Caco-2 (cell line): ENCODE results near the gene ANKRD52. TPM values are rescaled to one million over a fixed set of nuclear protein-coding genes. Genes with fewer than 3 reads are reported as not detected.
A peak's percentile ranks its signal among the peaks of the same experiment; 100 is the strongest.

Source experiments
- BruUV-seq: library from RNA; stranded (reverse); fragments of 400-500 nt; replicated peaks from 2 replicates; lab custom pipeline; 2021; lab: Mats Ljungman, UMichigan
- CTCF ChIA-PET: fragments of 300-600 bp; sonication (Branson Sonifier 250); formaldehyde crosslinking; loops from one replicate; lab custom pipeline; 2022; ENCODE audit warnings: antibody characterized with exemption; lab: Charles Lee
- POLR2A ChIA-PET: fragments of 300-600 bp; sonication (Branson Sonifier 250); formaldehyde crosslinking; loops from one replicate; lab custom pipeline; 2022; ENCODE audit warnings: antibody characterized with exemption; lab: Charles Lee
- DNase-seq, 2 experiments: peaks; one replicate each; pipeline versions ENCODE4 v3.0.0 to v3.0.0-alpha.2; 2020 to 2022
- H3K27me3 ChIP-seq: replicated peaks from 2 replicates; pipeline ENCODE4 v1.6.0; 2011; ENCODE audit warnings: low read length; ENCODE audit not compliant: control insufficient read depth, insufficient read depth
- H3K36me3 ChIP-seq: 2 replicates; pipeline ENCODE4 v1.5.1; 2011; ENCODE audit warnings: low read length; ENCODE audit not compliant: control insufficient read depth, insufficient read depth
- H3K4me1 ChIP-seq: fragments of 250-450 bp; sonication (Bioruptor Pico); 2 replicates; pipeline ENCODE4 v1.5.1; 2020; ENCODE audit warnings: mild to moderate bottlenecking
- H3K4me3 ChIP-seq: 2 replicates; pipeline ENCODE4 v1.5.1; 2011; ENCODE audit warnings: low read depth, mild to moderate bottlenecking, control low read depth, low read length
- H3K9me3 ChIP-seq: fragments of 250-450 bp; sonication (Bioruptor Pico); 2 replicates; pipeline ENCODE4 v1.5.1; 2020; ENCODE audit warnings: mild to moderate bottlenecking, moderate library complexity
- H3K27ac Mint-ChIP-seq: one replicate; pipeline ENCODE4 v1.8.0; 2022; ENCODE audit warnings: mixed read lengths; ENCODE audit not compliant: unreplicated experiment
- H3K27me3 Mint-ChIP-seq: one replicate; pipeline ENCODE4 v1.8.0; 2022; ENCODE audit warnings: mixed read lengths; ENCODE audit not compliant: insufficient read depth, unreplicated experiment
- H3K36me3 Mint-ChIP-seq: one replicate; pipeline ENCODE4 v1.8.0; 2022; ENCODE audit warnings: mild to moderate bottlenecking, mixed read lengths; ENCODE audit not compliant: insufficient read depth, unreplicated experiment
- H3K4me1 Mint-ChIP-seq: one replicate; pipeline ENCODE4 v1.8.0; 2022; ENCODE audit warnings: low read depth, mixed read lengths; ENCODE audit not compliant: unreplicated experiment
- H3K4me3 Mint-ChIP-seq: one replicate; pipeline ENCODE4 v1.8.0; 2022; ENCODE audit warnings: mild to moderate bottlenecking, moderate library complexity, mixed read lengths; ENCODE audit not compliant: unreplicated experiment
- H3K9me3 Mint-ChIP-seq: one replicate; pipeline ENCODE4 v1.8.0; 2022; ENCODE audit warnings: mixed read lengths; ENCODE audit not compliant: unreplicated experiment
- intact Hi-C: fragments of 100-400 bp; cut with micrococcal nuclease; formaldehyde crosslinking; loops from one replicate; pipeline ENCODE4 v1.10.0; 2022; ENCODE audit not compliant: unreplicated experiment
- total RNA-seq: library from RNA; stranded (reverse); gene quantifications from 2 replicates; pipeline ENCODE4 v1.2.3, GENCODE V29; 2022
- TF ChIP-seq, protein P1 (sequence below), 2 experiments: fragments of 200-600 bp in 1 of 2; IDR thresholded peaks; 1 replicate in 1 of 2; 2 replicates in 1 of 2; pipeline versions ENCODE4 v1.5.1 to v1.8.0; 2011 to 2022; ENCODE audit warnings: antibody characterized with exemption in 1 of 2, control low read depth in 1 of 2, inconsistent platforms in 1 of 2, low read depth in 1 of 2, low read length in 1 of 2, mild to moderate bottlenecking in 1 of 2, moderate library complexity in 1 of 2; ENCODE audit not compliant: insufficient read depth in 1 of 2, severe bottlenecking in 1 of 2, unreplicated experiment in 1 of 2

ANKRD52 gene
- total RNA-seq, 1 experiment from 2014 or later: 34.6 TPM

DNA sequence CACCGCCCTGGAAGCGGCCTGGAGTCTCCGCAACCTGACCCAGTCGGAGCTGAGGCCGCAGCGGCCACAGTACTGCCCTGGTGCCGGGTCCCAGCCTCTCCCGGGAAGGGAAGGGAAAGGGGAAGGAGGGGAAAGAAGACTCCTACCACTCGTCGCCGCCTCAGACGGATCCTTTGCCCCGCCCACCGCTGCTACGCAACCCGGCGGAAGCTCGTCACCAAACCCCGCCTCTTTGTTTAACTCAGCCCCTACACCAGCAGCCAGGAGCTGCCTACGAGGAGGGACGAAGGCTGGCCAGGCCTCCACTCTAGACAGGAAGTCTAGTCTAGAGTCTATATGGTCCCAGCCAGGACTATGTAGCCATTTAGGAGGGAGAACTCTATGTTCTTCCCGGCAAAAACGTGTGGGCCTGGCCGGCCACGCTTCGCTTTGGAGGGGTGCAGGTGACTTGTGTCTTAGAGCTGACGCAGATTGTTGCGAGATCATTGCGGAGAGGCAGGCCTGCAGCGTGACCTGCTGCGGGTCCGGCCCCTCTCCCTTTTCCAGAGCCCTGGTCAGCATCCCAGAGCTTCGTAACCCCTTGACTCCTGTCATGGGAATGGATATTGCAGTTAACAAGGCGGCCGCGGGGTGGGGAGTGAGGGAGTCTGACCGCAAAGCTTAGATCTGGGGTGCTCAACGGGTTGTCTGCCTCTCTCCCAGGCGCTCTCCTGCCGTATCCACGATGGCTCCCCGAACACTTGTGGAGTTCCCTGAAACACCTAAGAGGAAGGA lies 36.2 kb downstream of the ANKRD52 start, which contains the start of gene RNF41:
Gene RNF41, minus strand, starts transcription at position 166 of the 774 bp plus-strand sequence. CDS start 7,875 bp downstream, outside the sequence.
- Mint-ChIP-seq H3K4me1 (peaks cover under 1% of the 10 kb centered on the region), H3K27me3 (no peaks in the 10 kb centered on the region), H3K36me3 (peaks cover 41% of the 10 kb centered on the region), H3K4me3 (peak within 1 kb of the TSS; percentile 99), H3K27ac (peak within 1 kb of the TSS; percentile 98), H3K9me3 (peaks cover under 1% of the 10 kb centered on the region)
- no peaks in the 10 kb centered on the region for H3K36me3 ChIP-seq
- H3K9me3 ChIP-seq: no peaks in the 10 kb centered on the region
- TSS peak; percentile 65 for BruUV-seq
- H3K4me1 ChIP-seq: peaks cover 4% of the 10 kb centered on the region
- TF ChIP-seq, protein P1, sequence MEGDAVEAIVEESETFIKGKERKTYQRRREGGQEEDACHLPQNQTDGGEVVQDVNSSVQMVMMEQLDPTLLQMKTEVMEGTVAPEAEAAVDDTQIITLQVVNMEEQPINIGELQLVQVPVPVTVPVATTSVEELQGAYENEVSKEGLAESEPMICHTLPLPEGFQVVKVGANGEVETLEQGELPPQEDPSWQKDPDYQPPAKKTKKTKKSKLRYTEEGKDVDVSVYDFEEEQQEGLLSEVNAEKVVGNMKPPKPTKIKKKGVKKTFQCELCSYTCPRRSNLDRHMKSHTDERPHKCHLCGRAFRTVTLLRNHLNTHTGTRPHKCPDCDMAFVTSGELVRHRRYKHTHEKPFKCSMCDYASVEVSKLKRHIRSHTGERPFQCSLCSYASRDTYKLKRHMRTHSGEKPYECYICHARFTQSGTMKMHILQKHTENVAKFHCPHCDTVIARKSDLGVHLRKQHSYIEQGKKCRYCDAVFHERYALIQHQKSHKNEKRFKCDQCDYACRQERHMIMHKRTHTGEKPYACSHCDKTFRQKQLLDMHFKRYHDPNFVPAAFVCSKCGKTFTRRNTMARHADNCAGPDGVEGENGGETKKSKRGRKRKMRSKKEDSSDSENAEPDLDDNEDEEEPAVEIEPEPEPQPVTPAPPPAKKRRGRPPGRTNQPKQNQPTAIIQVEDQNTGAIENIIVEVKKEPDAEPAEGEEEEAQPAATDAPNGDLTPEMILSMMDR (IDR thresholded peaks at IDR 0.05; ENCODE audit: insufficient read depth in 1 of 2, low read depth in 1 of 2, low read length in 1 of 2, severe bottlenecking in 1 of 2, unreplicated experiment in 1 of 2): peak in 1 of 2 experiments; percentile 16
- peak within 1 kb of the TSS; percentile 66 for H3K4me3 ChIP-seq
- ChIA-PET POLR2A (interaction anchor here (0.6 to 2.8 kb wide), 24 partner anchors 9 to 1121 kb away, joined by 3 to 19 read pairs (median 5); partner anchors contain the start of genes ANKRD52, CNPY2, COQ10A and ESYT1), CTCF (interaction anchor here (0.6 to 4.2 kb wide), 18 partner anchors 9 to 175 kb away, joined by 3 to 61 read pairs (median 6); partner anchors contain the start of genes ANKRD52, COQ10A, ESYT1 and SMARCC2)
- intact Hi-C loops: loop anchor here (1.0 to 5.0 kb wide), 2 partner anchors 8 to 35 kb away; partner anchors contain the start of genes ANKRD52 and SLC39A5
- DNase-seq: peak; percentile 97 to 98
- H3K27me3 ChIP-seq: no peaks in the 10 kb centered on the region

GRCh38 chr12:56221232-56221756 lies 36.9 kb downstream of the ANKRD52 start:
- peak overlapping the region; percentile 66 for H3K4me3 ChIP-seq
- TF ChIP-seq, protein P1 (IDR thresholded peaks at IDR 0.05; ENCODE audit: insufficient read depth in 1 of 2, low read depth in 1 of 2, low read length in 1 of 2, severe bottlenecking in 1 of 2, unreplicated experiment in 1 of 2): no peak
- Mint-ChIP-seq H3K27me3 (no peaks in the 10 kb centered on the region), H3K4me1 (peaks cover 7% of the 10 kb centered on the region), H3K4me3 (peak overlapping the region; percentile 99), H3K36me3 (peaks cover 45% of the 10 kb centered on the region), H3K9me3 (peaks cover 7% of the 10 kb centered on the region), H3K27ac (peak overlapping the region; percentile 98)
- TSS peak; percentile 77 for BruUV-seq
- intact Hi-C loops: loop anchor here (5.0 kb wide), 1 partner anchor 36 kb away; the partner anchor contains the start of gene ANKRD52
- ChIA-PET CTCF (interaction anchor here (0.6 to 4.2 kb wide), 14 partner anchors 10 to 103 kb away, joined by 3 to 61 read pairs (median 10); partner anchors contain the start of genes ANKRD52, COQ10A, SMARCC2 and ZC3H10), POLR2A (interaction anchor here (0.7 to 2.8 kb wide), 22 partner anchors 10 to 248 kb away, joined by 3 to 19 read pairs (median 5); partner anchors contain the start of genes ANKRD52, CNPY2, COQ10A and ESYT1)
- H3K27me3 ChIP-seq: no peaks in the 10 kb centered on the region
- DNase-seq: peak; percentile 60 to 65
- no peaks in the 10 kb centered on the region for H3K9me3 ChIP-seq
- H3K36me3 ChIP-seq: no peaks in the 10 kb centered on the region
- H3K4me1 ChIP-seq: peaks cover 4% of the 10 kb centered on the region
